GM23338 (cell line): ENCODE measurements around the gene DLL1. TPM values are rescaled to one million over a fixed set of nuclear protein-coding genes. Genes with fewer than 3 reads are reported as not detected.

Experiments
- ATAC-seq: fragments of 200-7000 bp; cut with Tn5 transposase; 3 replicates; pipeline ENCODE4 v1.9.1; 2020
- DNase-seq: peaks from one replicate; pipeline ENCODE4 v3.0.0-alpha.2; 2015; ENCODE audit warnings: low spot score
- H2AFZ ChIP-seq: fragments of 200-600 bp; sonication (generic); 2 replicates; pipeline ENCODE4 v1.8.0; 2016; ENCODE audit warnings: antibody characterized with exemption, mild to moderate bottlenecking, moderate library complexity
- H3F3A ChIP-seq: fragments of 200-600 bp; sonication (generic); replicated peaks from 2 replicates; pipeline ENCODE4 v1.8.0; 2017; ENCODE audit warnings: antibody characterized with exemption, mixed run types, low read depth
- H3K27ac ChIP-seq: fragments of 200-600 bp; sonication (generic); 2 replicates; pipeline ENCODE4 v1.6.1; 2016; ENCODE audit warnings: low read depth
- H3K27me3 ChIP-seq: fragments of 200-600 bp; sonication (generic); 2 replicates; pipeline ENCODE4 v1.8.0; 2016; ENCODE audit warnings: mild to moderate bottlenecking, mixed run types, moderate library complexity; ENCODE audit not compliant: insufficient read depth
- H3K36me3 ChIP-seq: fragments of 200-600 bp; sonication (generic); 2 replicates; pipeline ENCODE4 v1.8.0; 2016; ENCODE audit warnings: mild to moderate bottlenecking; ENCODE audit not compliant: insufficient read depth
- H3K4me1 ChIP-seq: fragments of 200-600 bp; sonication (generic); 2 replicates; pipeline ENCODE4 v1.8.0; 2016; ENCODE audit warnings: mild to moderate bottlenecking, moderate library complexity; ENCODE audit not compliant: insufficient read depth
- H3K4me2 ChIP-seq: fragments of 200-600 bp; sonication (generic); 2 replicates; pipeline ENCODE4 v1.7.1; 2017; ENCODE audit warnings: mixed run types
- H3K4me3 ChIP-seq: fragments of 200-600 bp; sonication (generic); 2 replicates; pipeline ENCODE4 v1.6.1; 2016; ENCODE audit warnings: mixed run types
- H3K79me2 ChIP-seq: fragments of 200-600 bp; sonication (generic); replicated peaks from 2 replicates; pipeline ENCODE4 v1.8.0; 2017; ENCODE audit warnings: mild to moderate bottlenecking; ENCODE audit not compliant: insufficient read depth
- H3K9me2 ChIP-seq: fragments of 200-600 bp; sonication (generic); 2 replicates; pipeline ENCODE4 v1.8.0; 2017; ENCODE audit not compliant: insufficient read depth
- H4K20me1 ChIP-seq: fragments of 200-600 bp; sonication (generic); replicated peaks from 2 replicates; pipeline ENCODE4 v1.8.0; 2017; ENCODE audit warnings: mild to moderate bottlenecking; ENCODE audit not compliant: insufficient read depth
- H3K27ac Mint-ChIP-seq: 2 replicates; pipeline ENCODE4 v1.8.0; 2020; ENCODE audit warnings: inconsistent platforms, mild to moderate bottlenecking, moderate library complexity, mixed read lengths
- H3K27me3 Mint-ChIP-seq: 3 replicates; pipeline ENCODE4 v1.8.0; 2022; ENCODE audit warnings: low read depth, mild to moderate bottlenecking, moderate library complexity, mixed read lengths, inconsistent platforms; ENCODE audit not compliant: insufficient read depth, poor library complexity
- H3K36me3 Mint-ChIP-seq: 3 replicates; pipeline ENCODE4 v1.8.0; 2021; ENCODE audit warnings: low read depth, mild to moderate bottlenecking, inconsistent platforms, moderate library complexity, mixed read lengths
- H3K4me1 Mint-ChIP-seq: 3 replicates; pipeline ENCODE4 v1.8.0; 2020; ENCODE audit warnings: mild to moderate bottlenecking, inconsistent platforms, mixed read lengths
- H3K4me3 Mint-ChIP-seq: 3 replicates; pipeline ENCODE4 v1.8.0; 2021; ENCODE audit warnings: moderate library complexity, mild to moderate bottlenecking, inconsistent platforms, mixed read lengths
- H3K9me3 Mint-ChIP-seq: 3 replicates; pipeline ENCODE4 v1.8.0; 2020; ENCODE audit warnings: moderate library complexity, mild to moderate bottlenecking, inconsistent platforms, mixed read lengths
- CREB1 ChIP-seq: fragments of 250-450 bp; sonication (Bioruptor Pico); IDR thresholded peaks from 2 replicates; pipeline ENCODE4 v1.5.0; 2020; ENCODE audit warnings: low read depth, mild to moderate bottlenecking, moderate library complexity
- CTCF ChIP-seq, 2 experiments: fragments of 200-600 bp in 1 of 2; sonication (generic) in 1 of 2; conservative IDR thresholded peaks; 2 replicates each; pipeline versions ENCODE4 v1.5.1 to v1.6.1; 2016 to 2017; ENCODE audit warnings: antibody characterized with exemption in 2 of 2, low read depth in 2 of 2, mild to moderate bottlenecking in 2 of 2, moderate library complexity in 1 of 2
- ETS1 ChIP-seq: IDR thresholded peaks from 2 replicates; pipeline ENCODE4 v1.6.1; 2016; ENCODE audit warnings: antibody characterized with exemption
- EZH2phosphoT487 ChIP-seq: fragments of 200-600 bp; sonication (generic); IDR thresholded peaks from one replicate; pipeline ENCODE4 v1.8.1; 2018; ENCODE audit warnings: antibody characterized with exemption; ENCODE audit not compliant: unreplicated experiment
- JUNB ChIP-seq: IDR thresholded peaks from one replicate; pipeline ENCODE4 v1.6.1; 2016; ENCODE audit warnings: antibody characterized with exemption; ENCODE audit not compliant: unreplicated experiment
- NANOG ChIP-seq: IDR thresholded peaks from 2 replicates; pipeline ENCODE4 v1.6.1; 2016; ENCODE audit warnings: antibody characterized with exemption, borderline replicate concordance
- REST ChIP-seq: IDR thresholded peaks from one replicate; pipeline ENCODE4 v1.6.1; 2018; ENCODE audit warnings: antibody characterized with exemption; ENCODE audit not compliant: unreplicated experiment
- ZNF114 ChIP-seq: fragments of 250-450 bp; sonication (Bioruptor Pico); IDR thresholded peaks from 2 replicates; pipeline ENCODE4 v1.5.0; 2020; ENCODE audit warnings: mild to moderate bottlenecking, moderate library complexity
- polyA plus RNA-seq: library from polyadenylated mRNA; unstranded; fragments of >200 nt; fragmentation: Nextera tagmentation; extraction: Ambion mirVana; gene quantifications from 2 replicates; pipeline ENCODE4 v1.2.1, GENCODE V29; 2016
- total RNA-seq: library from RNA; depleted of rRNA; stranded (reverse); fragments of >200 nt; shearing (Covaris generic); gene quantifications from 2 replicates; pipeline ENCODE4 v1.2.3, GENCODE V29; 2014

DLL1 gene
- total and polyA plus RNA-seq, 2 experiments from 2014 or later: 2.2 to 4.6 TPM

- TF ChIP-seq REST (no peak), CREB1 (CRISPR knock-in tag) (no peak), EZH2phosphoT487 (no peak), JUNB (no peak)
These were observed 19.8 kb downstream of the DLL1 start (continued) for GRCh38 chr6:170270984-170271593.

- no peak overlapping the region for H3K27ac ChIP-seq
These were observed 20.9 kb downstream of the DLL1 start for GRCh38 chr6:170269846-170270541.

GRCh38 chr6:170269151-170269845, 21.6 kb downstream of the DLL1 start:
- peaks cover 28% of the 10 kb centered on the region for H3K4me1 Mint-ChIP-seq
- H3K4me3 Mint-ChIP-seq: no peak overlapping the region
- Histone ChIP-seq H3K4me1 (no peaks in the 10 kb centered on the region), H3K4me2 (no peak overlapping the region), H3K9me2 (no peaks in the 10 kb centered on the region), H3K79me2 (no peaks in the 10 kb centered on the region), H3K27me3 (no peaks in the 10 kb centered on the region), H3F3A (no peaks in the 10 kb centered on the region), H3K4me3 (no peak overlapping the region), H3K27ac (no peak overlapping the region), H3K36me3 (no peaks in the 10 kb centered on the region), H4K20me1 (no peaks in the 10 kb centered on the region), H2AFZ (no peak overlapping the region; the same call in 1 of the 2 replicates)
- peak; percentile 80 for ATAC-seq
- no peaks in the 10 kb centered on the region; the same call in 2 of the 3 replicates for H3K36me3 Mint-ChIP-seq
- peaks cover 13% of the 10 kb centered on the region for H3K27me3 Mint-ChIP-seq
- no peaks in the 10 kb centered on the region; the same call in 2 of the 3 replicates for H3K9me3 Mint-ChIP-seq
- 0 out of 2 replicates have a peak overlapping the region, but pooled peaks have one; percentile 32 for H3K27ac Mint-ChIP-seq
- no peak for DNase-seq
- TF ChIP-seq EZH2phosphoT487 (no peak), NANOG (no peak), ETS1 (no peak), CTCF (conservative IDR thresholded peaks at IDR 0.05; ENCODE audit: low read depth in 2 of 2) (no peak)

More at GRCh38 chr6:170269846-170270541, 20.9 kb downstream of the DLL1 start:
- Mint-ChIP-seq H3K4me3 (no peak overlapping the region), H3K9me3 (no peaks in the 10 kb centered on the region; the same call in 2 of the 3 replicates), H3K27me3 (peaks cover 13% of the 10 kb centered on the region), H3K4me1 (peaks cover 28% of the 10 kb centered on the region), H3K36me3 (no peaks in the 10 kb centered on the region; the same call in 2 of the 3 replicates), H3K27ac (no peak overlapping the region)
- H3K9me2 ChIP-seq: no peaks in the 10 kb centered on the region
- no peak overlapping the region; the same call in 1 of the 2 replicates for H2AFZ ChIP-seq
- no peak overlapping the region for H3K4me3 ChIP-seq
- H3K4me2 ChIP-seq: no peak overlapping the region
- H3K79me2 ChIP-seq: no peaks in the 10 kb centered on the region
- H3K4me1 ChIP-seq: no peaks in the 10 kb centered on the region
- no peaks in the 10 kb centered on the region for H3K36me3 ChIP-seq
- TF ChIP-seq ZNF114: no peak
- no peaks in the 10 kb centered on the region for H4K20me1 ChIP-seq
- ATAC-seq (no peak), DNase-seq (no peak)
- no peaks in the 10 kb centered on the region for H3K27me3 ChIP-seq
- no peaks in the 10 kb centered on the region for H3F3A ChIP-seq
